ENCODE measurements around the gene RNASE1.

The RNASE1 gene

DNA sequence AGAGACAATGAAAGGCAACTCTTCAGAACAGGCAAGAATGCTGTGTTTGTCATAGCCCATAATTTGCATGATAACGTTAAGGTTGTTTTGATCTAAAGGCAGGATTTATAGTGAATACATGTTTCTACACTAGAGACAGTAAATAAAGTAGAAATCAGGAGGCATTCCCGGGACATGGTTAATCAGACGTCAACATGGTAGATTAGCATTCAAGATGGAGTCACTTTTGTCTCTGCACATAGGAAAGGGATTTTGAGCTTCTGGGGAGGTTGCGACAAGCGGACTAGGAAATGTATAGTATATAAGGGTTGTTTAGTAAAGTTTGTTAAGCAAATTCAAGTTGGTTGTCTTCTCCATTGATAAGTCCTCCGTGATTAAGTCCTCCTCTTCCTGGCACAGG, 2.8 kb upstream of the RNASE1 start:
- no peak overlapping the region for H3K9ac ChIP-seq (ENCODE audit: low read length)

DNA sequence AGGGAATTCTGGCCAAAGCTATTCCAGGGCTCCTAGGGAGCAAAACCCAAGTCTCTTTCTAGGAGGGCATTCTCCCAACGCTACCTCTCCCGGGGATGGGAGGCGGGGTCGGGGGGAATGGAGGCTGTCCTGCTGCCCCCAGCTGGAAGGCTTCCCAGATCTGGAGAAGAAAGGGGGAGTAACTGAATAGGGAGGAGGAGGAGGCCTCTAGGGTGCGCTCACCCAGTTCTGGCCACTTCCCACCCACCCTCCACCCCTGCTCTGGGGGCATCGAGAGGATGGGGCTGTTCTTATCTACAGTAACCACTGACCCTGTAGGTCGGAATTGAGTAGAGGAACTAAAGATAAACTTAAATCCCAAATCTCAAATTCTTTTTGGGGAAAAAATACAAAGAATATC, 579 bp upstream of the RNASE1 start:
- Histone ChIP-seq H3K27me3 (replicated peaks; ENCODE audit: control insufficient read depth, insufficient read depth, low read length) (peaks cover 52% of the 10 kb centered on the region), H3K9ac (ENCODE audit: low read length) (no peak overlapping the region), H3K36me3 (ENCODE audit: control insufficient read depth, insufficient read depth, low read length, severe bottlenecking) (no peaks in the 10 kb centered on the region), H3K9me3 (ENCODE audit: control insufficient read depth, low read length) (no peaks in the 10 kb centered on the region), H3K4me1 (ENCODE audit: control insufficient read depth, insufficient read depth, low read length) (no peaks in the 10 kb centered on the region), H3K4me3 (ENCODE audit: low read length) (no peak overlapping the region)
- no peak for DNase-seq (ENCODE audit: low read depth)

More for the DNA sequence above, 2.8 kb upstream of the RNASE1 start:
- Histone ChIP-seq H3K36me3 (ENCODE audit: control insufficient read depth, insufficient read depth, low read length, severe bottlenecking) (no peaks in the 10 kb centered on the region), H3K4me3 (ENCODE audit: low read length) (no peak overlapping the region), H3K9me3 (ENCODE audit: control insufficient read depth, low read length) (no peaks in the 10 kb centered on the region), H3K27me3 (replicated peaks; ENCODE audit: control insufficient read depth, insufficient read depth, low read length) (peaks cover 64% of the 10 kb centered on the region), H3K4me1 (ENCODE audit: control insufficient read depth, insufficient read depth, low read length) (no peaks in the 10 kb centered on the region)
- no peak for DNase-seq (ENCODE audit: low read depth)

DNA sequence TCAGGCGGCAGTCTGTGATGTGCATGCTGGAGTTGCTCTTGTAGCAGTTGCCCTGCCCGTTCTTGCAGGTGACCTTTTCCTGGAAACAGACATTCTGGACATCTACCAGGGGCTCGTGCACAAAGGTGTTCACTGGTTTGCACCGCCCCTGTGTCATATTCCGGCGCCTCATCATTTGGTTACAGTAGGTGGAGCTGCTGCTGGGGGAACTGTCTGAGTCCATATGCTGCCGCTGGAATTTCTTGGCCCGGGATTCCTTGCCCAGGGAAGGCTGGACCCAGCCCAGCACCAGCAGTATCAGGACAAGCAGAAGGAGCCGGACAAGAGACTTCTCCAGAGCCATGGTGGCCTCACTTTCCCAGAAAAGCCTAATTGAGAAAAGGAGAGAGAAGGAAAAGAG, 918 bp downstream of the RNASE1 start:
- Histone ChIP-seq H3K4me1 (ENCODE audit: control insufficient read depth, insufficient read depth, low read length) (no peaks in the 10 kb centered on the region), H3K4me3 (ENCODE audit: low read length) (no peak overlapping the region), H3K9ac (ENCODE audit: low read length) (no peak overlapping the region), H3K27me3 (replicated peaks; ENCODE audit: control insufficient read depth, insufficient read depth, low read length) (peaks cover 38% of the 10 kb centered on the region), H3K36me3 (ENCODE audit: control insufficient read depth, insufficient read depth, low read length, severe bottlenecking) (no peaks in the 10 kb centered on the region), H3K9me3 (ENCODE audit: control insufficient read depth, low read length) (no peaks in the 10 kb centered on the region)
- no peak for DNase-seq (ENCODE audit: low read depth)

DNA sequence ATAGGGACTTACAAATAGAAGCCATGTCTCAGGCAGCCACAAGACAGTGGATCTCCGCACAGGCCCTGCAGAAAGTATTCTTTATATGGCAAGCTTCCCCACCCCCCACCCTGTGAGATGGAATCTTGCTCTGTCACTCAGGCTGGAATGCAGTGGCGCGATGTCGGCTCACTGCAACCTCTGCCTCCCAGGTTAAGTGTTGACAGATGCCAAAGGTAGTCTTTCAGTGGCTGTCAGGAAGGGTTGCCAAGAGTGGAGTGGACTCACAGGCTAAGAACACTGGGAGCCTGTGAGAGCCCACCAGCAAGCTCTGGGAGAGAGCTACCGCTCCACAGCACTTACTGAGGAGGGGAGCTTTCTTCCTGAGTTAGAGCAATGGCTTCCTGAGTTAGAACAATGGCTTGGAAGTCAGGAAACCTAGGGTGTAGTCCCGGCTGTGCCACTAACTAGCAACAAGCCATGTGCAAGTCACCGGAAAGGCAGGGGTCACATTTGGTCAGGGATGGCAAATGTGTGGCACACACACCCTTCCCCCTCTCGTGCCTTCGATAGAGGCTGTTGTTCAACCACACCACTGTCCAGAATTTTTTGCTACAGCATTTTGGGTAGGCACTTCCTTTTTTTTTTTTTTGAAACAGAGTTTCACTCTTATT, 2.6 kb downstream of the RNASE1 start:
- no peaks in the 10 kb centered on the region for H3K36me3 ChIP-seq (ENCODE audit: control insufficient read depth, insufficient read depth, low read length, severe bottlenecking)
- no peak for DNase-seq (ENCODE audit: low read depth)
- no peaks in the 10 kb centered on the region for H3K9me3 ChIP-seq (ENCODE audit: control insufficient read depth, low read length)
- no peak overlapping the region for H3K9ac ChIP-seq (ENCODE audit: low read length)
- H3K4me3 ChIP-seq (ENCODE audit: low read length) = no peak overlapping the region
- H3K27me3 ChIP-seq (replicated peaks; ENCODE audit: control insufficient read depth, insufficient read depth, low read length) = peaks cover 24% of the 10 kb centered on the region
- H3K4me1 ChIP-seq (ENCODE audit: control insufficient read depth, insufficient read depth, low read length) = no peaks in the 10 kb centered on the region

DNA sequence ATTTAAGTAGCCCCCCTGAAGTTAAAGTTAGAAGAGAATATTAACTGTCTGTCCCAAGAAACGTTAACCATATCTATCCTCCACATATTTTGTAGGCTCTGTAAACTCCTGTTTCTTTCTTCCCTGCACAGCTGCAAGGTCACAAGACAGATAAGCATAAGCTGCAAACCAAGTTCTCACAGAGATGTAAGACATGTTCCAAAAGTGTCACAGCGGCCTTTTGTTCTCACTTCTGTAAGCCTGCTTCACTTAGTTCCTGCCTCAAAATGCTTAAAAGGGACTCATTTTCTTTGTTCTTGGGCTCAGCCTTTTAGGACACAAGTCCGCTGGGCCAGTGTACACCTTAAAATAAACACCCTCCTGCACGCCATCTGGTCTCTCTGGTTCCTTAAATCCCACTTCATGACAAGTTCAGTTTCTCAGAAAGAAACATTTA, 3.2 kb downstream of the RNASE1 start:
- no peak overlapping the region for H3K4me3 ChIP-seq (ENCODE audit: low read length)
- no peak for DNase-seq (ENCODE audit: low read depth)
- no peaks in the 10 kb centered on the region for H3K36me3 ChIP-seq (ENCODE audit: control insufficient read depth, insufficient read depth, low read length, severe bottlenecking)

DNA sequence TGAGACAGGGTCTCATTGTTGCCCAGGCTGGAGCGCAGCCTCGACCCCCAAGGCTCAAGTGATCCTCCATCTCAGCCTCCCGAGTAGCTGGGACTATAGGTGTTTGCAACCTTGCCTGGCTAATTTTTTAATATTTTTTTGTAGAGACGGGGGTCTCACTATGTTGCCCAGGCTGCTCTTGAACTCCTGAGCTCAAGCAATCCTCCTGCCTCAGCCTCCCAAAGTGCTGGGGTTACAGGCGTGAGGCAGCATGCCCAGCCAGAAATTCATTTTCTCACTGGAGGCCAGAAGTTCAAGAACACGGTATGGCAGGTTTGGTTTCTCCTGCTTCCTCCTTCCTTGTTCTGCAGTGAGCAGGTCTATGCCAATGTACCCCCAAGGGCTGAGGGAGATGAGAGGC, 3.7 kb downstream of the RNASE1 start:
- no peak for DNase-seq (ENCODE audit: low read depth)
- H3K27me3 ChIP-seq (replicated peaks; ENCODE audit: control insufficient read depth, insufficient read depth, low read length) = peaks cover 19% of the 10 kb centered on the region
- no peaks in the 10 kb centered on the region for H3K36me3 ChIP-seq (ENCODE audit: control insufficient read depth, insufficient read depth, low read length, severe bottlenecking)
- H3K9me3 ChIP-seq (ENCODE audit: control insufficient read depth, low read length) = no peaks in the 10 kb centered on the region
- no peak overlapping the region for H3K9ac ChIP-seq (ENCODE audit: low read length)
- no peak overlapping the region for H3K4me3 ChIP-seq (ENCODE audit: low read length)
- no peaks in the 10 kb centered on the region for H3K4me1 ChIP-seq (ENCODE audit: control insufficient read depth, insufficient read depth, low read length)

More for the DNA sequence above, 3.2 kb downstream of the RNASE1 start:
- H3K9ac ChIP-seq (ENCODE audit: low read length) = no peak overlapping the region
- H3K4me1 ChIP-seq (ENCODE audit: control insufficient read depth, insufficient read depth, low read length) = no peaks in the 10 kb centered on the region
- no peaks in the 10 kb centered on the region for H3K9me3 ChIP-seq (ENCODE audit: control insufficient read depth, low read length)
- peaks cover 23% of the 10 kb centered on the region for H3K27me3 ChIP-seq (replicated peaks; ENCODE audit: control insufficient read depth, insufficient read depth, low read length)

DNA sequence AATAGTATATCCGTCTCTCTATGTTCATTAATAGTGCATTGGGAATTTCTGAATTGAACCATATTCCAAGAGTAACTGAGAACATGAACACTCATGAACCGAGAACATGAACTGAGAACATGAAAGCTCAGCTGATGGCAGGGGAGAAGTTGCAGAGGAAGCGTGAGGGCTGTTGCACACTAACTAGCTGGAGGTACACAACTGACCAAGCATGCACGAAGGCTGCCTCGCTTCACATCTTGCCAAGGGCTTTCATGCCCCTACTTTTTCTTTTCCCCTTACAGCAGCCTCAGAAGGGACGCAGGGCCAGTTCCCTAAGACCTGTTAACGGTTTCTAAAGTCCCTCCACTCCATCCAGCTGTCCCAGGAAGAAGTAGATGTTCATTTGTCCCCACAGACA, 4.3 kb downstream of the RNASE1 start:
- Histone ChIP-seq H3K4me3 (ENCODE audit: low read length) (no peak overlapping the region), H3K4me1 (ENCODE audit: control insufficient read depth, insufficient read depth, low read length) (no peaks in the 10 kb centered on the region), H3K27me3 (replicated peaks; ENCODE audit: control insufficient read depth, insufficient read depth, low read length) (peaks cover 14% of the 10 kb centered on the region), H3K9ac (ENCODE audit: low read length) (no peak overlapping the region), H3K36me3 (ENCODE audit: control insufficient read depth, insufficient read depth, low read length, severe bottlenecking) (no peaks in the 10 kb centered on the region), H3K9me3 (ENCODE audit: control insufficient read depth, low read length) (no peaks in the 10 kb centered on the region)
- no peak for DNase-seq (ENCODE audit: low read depth)

DNA sequence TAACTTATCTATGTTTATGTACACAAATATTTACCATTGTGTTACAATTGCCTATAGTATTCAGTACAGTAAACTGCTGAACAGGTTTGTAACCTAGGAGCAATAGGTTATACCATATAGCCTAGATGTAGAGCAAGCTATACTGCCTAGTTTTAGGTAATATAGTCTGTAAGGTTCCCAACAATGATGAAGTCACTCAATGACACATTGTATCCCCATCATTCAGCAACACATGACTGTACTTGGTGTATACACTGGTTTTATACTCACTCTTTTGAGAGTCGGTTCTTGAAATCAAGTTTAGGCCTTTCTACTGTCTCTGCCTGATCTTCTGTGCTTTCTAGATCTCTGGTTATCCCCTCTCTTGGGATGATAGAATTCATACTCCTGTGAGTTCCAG, 5.5 kb downstream of the RNASE1 start:
- H3K4me1 ChIP-seq (ENCODE audit: control insufficient read depth, insufficient read depth, low read length) = no peaks in the 10 kb centered on the region
- no peak overlapping the region for H3K9ac ChIP-seq (ENCODE audit: low read length)
- H3K9me3 ChIP-seq (ENCODE audit: control insufficient read depth, low read length) = no peaks in the 10 kb centered on the region
- peaks cover 14% of the 10 kb centered on the region for H3K27me3 ChIP-seq (replicated peaks; ENCODE audit: control insufficient read depth, insufficient read depth, low read length)
- no peak overlapping the region for H3K4me3 ChIP-seq (ENCODE audit: low read length)
- no peaks in the 10 kb centered on the region for H3K36me3 ChIP-seq (ENCODE audit: control insufficient read depth, insufficient read depth, low read length, severe bottlenecking)
- no peak for DNase-seq (ENCODE audit: low read depth)

DNA sequence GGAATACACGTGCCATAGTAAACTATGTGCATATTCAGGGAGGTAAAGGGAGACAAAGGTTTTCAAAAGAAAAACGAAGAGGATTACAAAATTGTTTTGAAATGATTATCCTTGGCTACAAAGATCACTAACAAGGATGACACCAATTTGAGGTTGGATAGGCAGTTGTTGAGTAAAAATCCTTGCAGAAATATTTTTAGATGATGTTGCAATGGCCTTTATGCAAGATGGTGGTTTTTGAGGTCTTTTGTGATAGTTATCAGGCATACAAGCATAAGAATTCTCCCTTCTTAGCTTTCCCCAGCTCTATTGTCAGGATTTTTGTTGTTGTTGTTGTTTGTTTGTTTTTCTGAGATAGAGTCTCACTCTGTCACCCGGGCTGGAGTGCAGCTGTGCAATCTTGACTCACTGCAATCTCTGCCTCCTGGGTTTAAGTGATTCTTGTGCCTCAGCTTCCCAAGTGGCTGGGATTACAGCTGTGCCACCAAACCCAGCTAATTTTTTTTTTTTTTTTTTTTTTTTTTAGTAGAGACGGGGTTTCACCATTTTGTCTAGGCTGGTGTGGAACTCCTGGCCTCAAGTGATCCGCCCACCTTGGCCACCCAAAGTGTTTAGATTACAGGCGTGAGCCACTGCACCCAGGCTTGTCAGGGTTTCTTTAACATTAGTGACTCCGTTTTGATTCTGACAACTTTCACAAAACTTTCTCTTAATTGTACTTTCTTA, 7.8 kb downstream of the RNASE1 start:
- H3K36me3 ChIP-seq (ENCODE audit: control insufficient read depth, insufficient read depth, low read length, severe bottlenecking) = no peaks in the 10 kb centered on the region
- H3K27me3 ChIP-seq (replicated peaks; ENCODE audit: control insufficient read depth, insufficient read depth, low read length) = peaks cover 4% of the 10 kb centered on the region
- H3K9ac ChIP-seq (ENCODE audit: low read length) = no peak overlapping the region
- H3K9me3 ChIP-seq (ENCODE audit: control insufficient read depth, low read length) = no peaks in the 10 kb centered on the region
- no peak overlapping the region for H3K4me3 ChIP-seq (ENCODE audit: low read length)
- DNase-seq (ENCODE audit: low read depth) = no peak
- no peaks in the 10 kb centered on the region for H3K4me1 ChIP-seq (ENCODE audit: control insufficient read depth, insufficient read depth, low read length)

DNA sequence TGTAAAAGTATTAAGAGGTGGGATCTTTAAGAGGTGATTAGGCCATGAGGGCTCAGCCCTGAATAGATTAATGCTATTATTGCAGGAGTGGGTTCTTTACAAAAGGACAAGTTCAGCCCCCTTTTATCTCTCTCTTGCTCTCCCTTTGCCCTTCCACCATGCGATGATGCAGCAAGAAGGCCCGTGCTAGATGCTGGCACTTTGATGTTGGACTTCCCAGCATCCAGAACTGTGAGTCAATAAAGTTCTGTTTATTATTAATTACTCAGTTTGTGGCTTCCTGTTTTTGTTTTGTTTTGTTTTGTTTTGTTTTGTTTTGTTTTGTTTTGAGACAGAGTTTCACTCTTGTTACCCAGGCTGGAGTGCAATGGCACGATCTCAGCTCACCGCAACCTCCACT, 10.1 kb downstream of the RNASE1 start:
- DNase-seq (ENCODE audit: low read depth) = no peak
- H3K36me3 ChIP-seq (ENCODE audit: control insufficient read depth, insufficient read depth, low read length, severe bottlenecking) = no peaks in the 10 kb centered on the region

DNA sequence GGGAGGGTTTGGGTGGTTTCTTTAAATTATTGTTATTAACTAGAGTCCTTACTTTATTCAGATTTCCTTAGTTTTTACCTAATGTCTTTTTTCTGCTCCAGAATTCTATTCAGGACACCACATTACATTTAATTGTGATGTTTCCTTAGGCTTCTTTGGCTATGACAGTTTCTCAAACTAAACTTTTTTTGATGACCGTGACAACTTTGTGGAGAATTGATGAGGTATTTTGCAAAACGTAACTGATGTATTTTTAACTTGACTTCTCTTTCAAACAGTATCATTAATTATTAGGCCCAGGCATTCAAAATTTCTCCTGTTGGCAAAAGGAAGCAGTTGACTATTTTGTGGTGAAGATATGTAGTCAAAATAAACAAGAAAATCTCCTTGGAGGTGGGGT, 11.0 kb downstream of the RNASE1 start:
- Histone ChIP-seq H3K9me3 (ENCODE audit: control insufficient read depth, low read length) (no peaks in the 10 kb centered on the region), H3K9ac (ENCODE audit: low read length) (no peak overlapping the region), H3K27me3 (replicated peaks; ENCODE audit: control insufficient read depth, insufficient read depth, low read length) (peaks cover 5% of the 10 kb centered on the region), H3K4me3 (ENCODE audit: low read length) (no peak overlapping the region), H3K36me3 (ENCODE audit: control insufficient read depth, insufficient read depth, low read length, severe bottlenecking) (no peaks in the 10 kb centered on the region), H3K4me1 (ENCODE audit: control insufficient read depth, insufficient read depth, low read length) (no peaks in the 10 kb centered on the region)
- no peak for DNase-seq (ENCODE audit: low read depth)

More for the DNA sequence above, 10.1 kb downstream of the RNASE1 start:
- Histone ChIP-seq H3K9ac (ENCODE audit: low read length) (no peak overlapping the region), H3K27me3 (replicated peaks; ENCODE audit: control insufficient read depth, insufficient read depth, low read length) (peaks cover 3% of the 10 kb centered on the region), H3K4me3 (ENCODE audit: low read length) (no peak overlapping the region), H3K4me1 (ENCODE audit: control insufficient read depth, insufficient read depth, low read length) (no peaks in the 10 kb centered on the region), H3K9me3 (ENCODE audit: control insufficient read depth, low read length) (no peaks in the 10 kb centered on the region)

All from adipocyte (in vitro differentiated cells).